Stimulated activated naive CD8-positive, alpha-beta T cell treated with anti-CD3 and anti-CD28 coated beads, Interleukin-15, Interleukin-2, amounts not matched to agents 100 U/mL and 50 U/mL, for 24 hours (primary cell): Measurements from ENCODE around the gene FAM222A.

Source experiments
- ATAC-seq: fragments of 150-1000 bp; cut with Tn5 transposase; one replicate; pipeline ENCODE4 v1.10.0; 2021
- DNase-seq: peaks from one replicate; pipeline ENCODE4 v3.0.0; 2021

Gene FAM222A

DNA sequence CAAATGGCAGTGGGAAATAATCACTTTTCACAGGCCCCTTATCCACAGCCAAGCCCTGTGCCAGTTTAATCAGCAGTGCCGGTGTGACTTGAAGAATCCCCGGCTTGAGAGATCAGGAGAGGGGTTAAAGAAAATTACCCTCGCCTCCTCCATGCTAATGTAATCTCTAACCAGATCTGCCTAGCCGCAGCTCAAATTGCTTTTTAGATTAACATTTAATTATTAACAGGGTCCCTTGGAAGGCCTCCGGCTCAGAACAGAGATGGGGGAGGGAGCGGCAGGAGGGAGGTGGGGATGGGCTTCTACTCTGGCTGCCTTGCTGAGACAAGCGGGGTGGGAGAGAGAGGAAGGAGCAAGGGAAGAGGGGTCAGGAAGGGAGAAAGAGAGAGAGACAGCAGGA lies 24.0 kb downstream of the FAM222A start:
- no peak for DNase-seq
- no peak for ATAC-seq

DNA sequence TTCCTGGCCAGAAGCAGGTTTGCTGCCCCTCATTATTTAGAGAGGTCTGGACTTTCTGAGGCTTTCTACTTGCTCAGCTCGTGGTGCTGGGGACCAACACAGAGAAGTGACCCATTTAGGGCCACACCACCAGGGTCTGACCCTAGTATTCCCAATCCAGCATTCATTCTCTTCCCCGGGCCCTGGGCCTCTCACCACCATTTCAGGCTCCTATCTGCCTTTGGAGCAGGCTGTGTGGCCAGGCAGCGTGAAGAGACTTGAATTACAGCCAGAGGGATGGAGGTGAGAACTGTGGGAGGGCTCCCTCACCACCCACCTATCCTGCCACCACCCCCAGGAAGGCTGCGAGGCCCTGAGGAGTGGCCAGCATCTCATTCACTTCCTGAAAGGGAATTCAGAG lies 24.6 kb downstream of the FAM222A start:
- DNase-seq (peak; percentile 2), ATAC-seq (no peak)

DNA sequence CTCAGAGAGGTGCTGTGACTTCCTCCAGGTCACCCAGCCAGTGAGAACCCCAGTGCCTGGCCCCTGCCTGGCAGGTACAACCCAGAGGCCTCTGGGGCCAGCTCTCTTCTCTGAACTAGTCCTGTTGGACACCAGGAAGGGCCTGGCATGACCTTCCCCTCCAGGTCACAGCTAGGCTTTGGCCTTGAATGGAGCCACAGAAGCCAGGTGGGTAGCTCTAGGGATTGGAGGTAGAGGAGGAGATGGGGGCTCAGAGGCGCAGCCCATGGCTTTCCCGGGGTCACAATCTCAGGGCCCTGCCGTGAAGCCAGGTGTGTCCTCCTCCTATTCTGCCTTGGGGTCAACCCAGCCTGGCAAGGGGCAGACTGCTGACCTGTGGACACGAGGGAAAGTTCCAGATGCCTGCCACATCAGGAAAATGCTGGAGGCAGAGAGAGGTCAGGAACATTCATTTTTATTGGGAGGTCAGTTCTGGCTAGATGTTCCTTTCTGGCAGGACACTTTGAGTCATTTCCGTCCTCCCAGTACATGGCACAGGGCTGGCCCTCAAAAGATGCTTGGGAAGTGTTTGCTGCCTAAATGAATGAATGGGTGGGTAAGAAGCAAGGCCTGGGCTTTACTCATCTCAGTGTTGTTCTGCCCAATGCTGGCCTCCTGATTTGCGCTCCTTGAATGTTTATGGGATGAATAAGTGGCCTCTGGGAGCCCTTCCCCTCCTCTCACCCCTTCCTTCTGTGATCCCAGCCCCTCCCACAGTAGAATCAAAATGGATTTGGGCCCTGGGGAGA lies 25.4 kb downstream of the FAM222A start:
- no peak for ATAC-seq
- DNase-seq = peak; percentile 0

DNA sequence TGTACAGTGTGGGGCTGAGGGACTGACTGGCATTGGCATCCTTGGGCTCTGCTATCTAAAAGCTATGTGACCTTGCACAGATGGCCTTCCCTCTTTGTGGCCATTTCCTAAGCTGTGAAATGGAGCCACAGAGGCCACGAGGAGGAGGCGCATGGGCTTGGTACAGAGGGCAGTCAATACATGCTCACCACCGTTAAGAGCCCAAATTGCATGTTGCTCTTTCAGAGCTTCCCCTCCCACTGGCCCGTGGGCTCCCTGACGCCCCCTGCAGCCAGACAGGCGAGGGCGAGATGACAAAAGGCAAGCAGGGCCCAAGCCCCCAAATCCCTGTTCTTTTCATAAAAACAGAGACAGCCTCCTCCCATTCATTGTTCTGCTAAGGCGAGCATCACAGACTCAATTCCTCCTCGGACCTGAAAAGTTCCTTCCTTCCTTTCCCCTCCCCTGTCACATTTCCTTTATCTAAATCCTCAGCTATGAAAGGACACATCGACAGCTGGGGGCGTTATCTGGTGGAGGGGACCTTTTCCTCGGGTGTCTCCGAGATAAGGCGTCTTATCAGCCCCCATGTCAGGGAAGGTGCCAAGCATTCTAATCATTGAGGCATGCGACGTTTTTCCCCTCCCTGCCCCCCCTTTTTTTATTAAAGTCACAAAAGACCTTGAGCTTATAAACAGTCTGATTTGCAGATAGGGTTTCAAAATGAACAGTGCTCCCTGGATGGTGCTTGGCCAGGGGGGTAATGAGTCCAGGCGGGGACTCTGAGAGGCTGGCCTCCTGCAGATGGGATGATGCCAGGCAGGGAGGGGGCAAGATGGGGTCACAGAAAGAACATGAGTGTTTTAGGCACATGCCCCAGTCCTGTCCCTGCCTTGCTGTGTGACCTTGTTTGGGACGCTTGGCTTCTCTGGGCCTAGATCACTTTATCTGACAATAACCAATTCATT lies 26.4 kb downstream of the FAM222A start:
- no peak for ATAC-seq

DNA sequence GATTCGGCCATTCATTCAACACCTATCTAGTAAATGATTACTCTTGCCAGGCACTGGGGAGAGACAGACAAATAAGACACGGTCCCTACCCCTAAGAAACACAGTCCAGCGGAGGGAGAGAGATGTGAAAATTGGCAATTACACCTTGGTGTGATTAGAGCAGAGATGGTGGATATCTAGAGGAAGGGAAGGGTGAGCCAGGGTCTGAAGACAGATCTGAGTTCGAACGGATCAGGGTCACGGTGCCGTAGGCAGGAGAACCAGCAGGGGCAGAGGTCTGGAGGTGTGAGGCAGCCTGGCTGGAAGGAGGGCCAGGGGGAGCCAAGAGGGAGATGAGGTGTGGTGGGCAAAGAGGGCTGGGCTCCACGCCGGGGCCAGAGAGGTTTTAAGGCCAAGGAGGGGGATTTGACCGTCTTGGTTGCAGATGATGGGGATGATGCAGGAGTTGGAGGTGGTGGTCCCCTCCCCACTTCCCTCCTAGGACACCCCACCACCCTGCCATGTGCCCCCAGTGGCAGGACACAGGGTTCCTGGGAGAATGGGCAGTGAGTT lies 27.1 kb downstream of the FAM222A start:
- peak; percentile 1 for DNase-seq

More for the DNA sequence above, 26.4 kb downstream of the FAM222A start:
- peak; percentile 27 for DNase-seq

DNA sequence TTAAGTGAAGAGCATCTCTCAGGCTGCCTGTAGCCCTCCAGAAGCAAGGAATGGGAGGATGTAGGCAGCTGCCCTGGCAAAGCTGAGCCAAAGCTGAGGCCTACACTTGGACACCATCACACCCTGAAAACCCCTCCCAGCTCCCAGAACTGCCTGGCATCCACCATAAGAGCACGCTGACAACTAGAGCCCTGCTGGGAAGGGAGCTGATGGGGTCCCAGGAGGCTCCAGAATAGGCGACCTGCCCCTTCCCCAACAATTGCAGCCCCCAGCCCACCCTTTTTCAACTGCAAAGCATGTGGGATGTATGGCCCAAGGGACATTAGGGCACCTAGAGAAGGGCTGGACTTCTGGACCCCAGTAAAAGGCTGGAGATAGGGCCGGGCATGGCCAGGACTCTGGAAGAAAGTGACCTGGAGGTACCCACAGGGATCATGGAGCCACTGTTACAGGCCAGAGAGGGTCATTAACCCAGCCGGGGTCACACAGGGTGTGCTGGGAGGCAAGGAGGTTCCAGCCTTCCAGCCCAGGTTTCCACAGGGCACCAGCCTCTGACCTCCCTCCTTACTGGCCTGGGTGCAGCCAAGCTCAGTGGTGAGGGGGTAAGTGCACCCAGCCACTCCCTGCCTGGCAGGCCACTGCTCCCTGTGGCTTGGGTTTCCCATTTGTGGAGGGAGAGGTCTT lies 27.8 kb downstream of the FAM222A start:
- DNase-seq (peak; percentile 0), ATAC-seq (no peak)

More for the DNA sequence above, 27.1 kb downstream of the FAM222A start:
- no peak for ATAC-seq

DNA sequence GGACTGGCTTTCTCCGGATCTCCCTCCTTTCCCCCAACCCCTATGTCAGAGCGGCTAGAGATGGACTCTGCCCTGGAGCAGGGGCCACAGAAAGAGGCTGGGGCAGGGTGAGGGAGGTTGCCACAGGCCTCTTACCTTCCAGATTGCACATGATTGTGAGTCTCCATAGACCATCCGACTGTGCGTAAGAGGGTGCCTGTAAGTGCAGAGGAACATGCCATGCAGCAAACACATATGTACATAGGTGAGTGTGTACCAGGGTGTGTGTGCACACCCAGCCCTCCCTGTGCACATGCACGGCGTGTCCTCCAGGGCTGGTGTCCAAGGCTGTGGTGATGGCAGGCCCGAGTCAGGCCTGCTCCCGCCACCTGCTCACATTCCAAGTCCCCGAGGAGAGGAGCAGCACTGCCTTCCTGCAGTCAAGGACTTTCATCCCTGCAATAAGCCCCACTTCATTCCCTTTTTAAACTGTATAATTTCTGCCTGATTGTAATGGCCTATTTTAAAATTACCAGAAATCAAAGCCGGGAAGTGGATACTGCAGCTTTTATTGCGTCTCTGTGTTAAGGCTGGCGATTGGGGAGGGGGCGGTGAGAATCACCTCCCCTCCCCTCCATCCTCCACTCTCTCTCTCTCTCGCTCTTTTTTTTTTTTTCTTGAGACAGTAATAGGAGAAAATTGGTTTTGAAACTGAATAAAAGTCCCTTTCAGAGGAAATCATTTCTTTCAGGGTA lies 28.5 kb downstream of the FAM222A start:
- ATAC-seq = no peak

DNA sequence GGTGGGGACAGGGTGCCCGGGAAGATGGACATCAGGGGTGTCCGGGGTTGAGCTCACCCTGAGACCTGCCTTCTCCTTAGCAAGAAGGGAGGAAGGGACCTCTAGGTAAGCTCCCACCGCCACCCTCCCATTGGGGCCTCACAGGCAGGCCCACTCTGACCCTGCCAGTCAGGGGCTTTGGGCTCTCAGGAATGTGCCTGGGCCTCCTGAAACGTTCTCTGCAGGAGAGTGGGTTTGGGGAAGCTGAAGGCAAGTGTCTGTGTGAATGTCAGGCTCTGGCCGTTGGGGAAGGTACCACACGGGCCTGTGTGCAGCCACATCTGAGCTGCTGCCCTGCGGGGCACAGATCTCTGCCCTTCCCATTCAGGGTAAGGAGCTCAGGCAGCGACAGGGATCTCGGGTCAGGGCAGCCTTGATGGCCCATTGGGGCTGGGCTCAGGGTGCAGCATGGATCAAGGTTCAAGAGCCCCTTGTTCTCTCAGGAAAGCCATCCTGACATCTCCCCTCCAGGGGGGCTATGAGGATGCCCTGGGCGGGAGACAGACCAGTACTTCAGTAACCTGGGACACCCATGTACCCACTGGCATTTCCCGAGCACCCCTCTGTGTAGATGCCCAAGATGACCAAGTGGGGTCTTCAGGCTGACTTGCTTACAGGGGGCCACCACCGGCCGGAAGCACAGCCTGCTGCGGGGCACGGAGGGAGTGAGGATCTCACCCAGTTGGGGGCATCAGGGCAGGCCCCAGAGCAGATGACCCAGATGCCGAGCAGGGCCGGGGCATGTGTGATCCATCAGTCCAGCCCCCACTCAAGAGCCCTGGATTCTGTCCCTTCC lies 29.7 kb downstream of the FAM222A start:
- peak; percentile 1 for DNase-seq
- no peak for ATAC-seq

More for the DNA sequence above, 28.5 kb downstream of the FAM222A start:
- peak; percentile 1 for DNase-seq

DNA sequence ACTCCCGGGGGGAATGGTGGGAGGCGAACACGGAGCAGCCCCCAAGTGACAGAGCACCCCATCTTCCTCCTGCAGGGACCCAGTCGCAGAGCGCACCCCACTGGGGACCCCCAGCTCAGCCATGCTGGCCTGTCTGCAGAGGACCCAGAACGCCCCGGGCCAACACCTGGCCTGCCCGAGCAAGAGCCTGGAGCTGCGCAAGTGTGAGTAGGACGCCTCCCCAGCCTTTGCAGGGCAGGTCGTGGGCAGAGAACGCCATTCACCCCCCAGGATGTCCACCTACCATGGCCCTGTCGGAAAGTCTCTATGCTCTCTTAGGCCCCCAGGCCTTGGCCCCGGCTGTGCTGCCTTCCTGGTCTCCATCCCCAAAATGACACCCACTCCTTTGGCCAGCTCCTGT lies 30.4 kb downstream of the FAM222A start:
- ATAC-seq = no peak
- no peak for DNase-seq

DNA sequence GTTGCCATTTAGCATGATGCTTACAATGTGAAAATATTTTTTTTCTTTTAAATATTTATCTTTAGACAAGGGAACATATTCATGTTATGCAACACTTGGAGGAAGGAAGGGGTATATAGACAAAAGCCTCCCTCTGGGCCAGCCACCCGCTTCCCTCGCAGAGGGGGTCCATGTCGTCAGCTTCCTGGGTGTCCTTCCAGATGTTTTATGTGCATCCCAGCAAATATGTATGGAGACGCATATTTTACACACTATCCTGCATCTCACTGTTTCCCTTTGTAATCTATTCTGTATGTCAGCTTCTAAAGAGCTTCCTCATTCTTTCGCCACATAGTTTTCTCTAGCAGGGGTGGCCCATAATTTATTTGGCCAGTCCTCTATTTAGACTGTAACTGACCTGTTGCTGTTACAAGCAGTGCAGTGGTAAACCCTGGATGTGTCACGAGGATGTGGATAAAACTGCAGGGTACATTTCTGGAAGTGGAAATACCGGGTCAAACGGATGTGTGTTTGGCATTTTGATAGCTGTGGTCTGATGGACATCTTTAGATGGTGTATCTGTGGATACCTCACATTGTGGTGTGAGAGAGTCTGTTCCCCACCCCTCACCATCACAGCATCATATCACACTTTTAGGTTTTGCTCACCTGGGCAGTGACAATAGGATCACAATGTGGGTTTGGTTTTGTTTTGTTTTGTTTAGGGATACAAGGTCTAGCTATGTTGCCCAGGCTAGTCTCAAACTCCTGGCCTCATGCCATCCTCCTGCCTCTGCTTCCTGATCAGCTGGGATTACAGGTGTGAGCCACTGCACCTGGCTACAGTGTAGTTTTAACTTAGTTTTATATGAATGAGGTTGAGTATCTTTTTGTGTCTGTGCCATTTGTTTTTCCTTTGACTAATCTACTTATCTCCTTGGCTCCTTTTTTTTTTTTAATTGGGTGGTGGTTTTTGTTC lies 31.6 kb downstream of the FAM222A start:
- no peak for ATAC-seq
- DNase-seq = no peak

DNA sequence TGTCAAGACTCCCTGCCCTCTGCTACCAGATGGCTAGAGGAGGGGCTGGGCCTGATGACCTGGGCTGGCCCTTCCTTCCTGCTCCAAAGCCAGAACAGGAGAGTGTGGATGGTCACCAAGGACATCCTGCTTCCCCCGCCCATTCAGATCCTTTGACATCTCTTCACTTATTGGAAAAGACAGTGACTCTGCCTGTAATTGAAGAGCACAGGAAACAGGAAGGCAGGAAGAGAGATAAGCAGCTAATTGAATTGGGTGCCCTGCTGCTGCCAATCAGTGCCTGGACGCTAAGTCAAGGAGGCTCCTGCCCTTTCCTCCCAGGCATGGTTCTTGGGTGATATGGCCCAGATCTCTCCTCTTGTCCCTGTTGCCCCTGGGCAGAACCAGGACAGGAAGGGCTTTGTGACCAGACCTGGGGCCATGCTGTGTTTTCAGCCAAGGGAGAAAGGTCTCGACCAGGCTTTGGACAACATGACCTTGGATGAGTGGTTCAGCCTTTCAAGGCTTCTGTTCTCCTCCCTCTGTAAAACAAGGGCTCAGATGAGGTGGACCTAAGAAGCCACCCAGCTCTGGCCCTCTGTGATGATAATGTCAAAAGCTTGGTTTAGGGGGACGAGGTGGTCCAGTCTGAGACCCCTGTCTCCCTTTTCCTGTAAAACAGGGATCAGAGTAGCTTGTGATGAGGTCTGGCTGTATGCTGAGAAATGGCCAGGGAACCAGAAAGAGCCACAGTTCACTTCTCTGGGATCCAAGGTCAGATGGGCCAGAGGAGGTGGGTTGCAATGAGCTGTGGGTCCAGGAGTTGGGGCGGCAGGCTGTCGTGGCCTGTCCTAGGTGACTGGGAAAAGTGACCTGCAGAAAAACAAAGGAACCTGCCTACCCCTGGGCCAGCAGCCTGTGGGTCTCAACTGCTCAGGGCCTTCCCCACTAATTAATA lies 38.8 kb downstream of the FAM222A start:
- ATAC-seq (no peak), DNase-seq (no peak)

DNA sequence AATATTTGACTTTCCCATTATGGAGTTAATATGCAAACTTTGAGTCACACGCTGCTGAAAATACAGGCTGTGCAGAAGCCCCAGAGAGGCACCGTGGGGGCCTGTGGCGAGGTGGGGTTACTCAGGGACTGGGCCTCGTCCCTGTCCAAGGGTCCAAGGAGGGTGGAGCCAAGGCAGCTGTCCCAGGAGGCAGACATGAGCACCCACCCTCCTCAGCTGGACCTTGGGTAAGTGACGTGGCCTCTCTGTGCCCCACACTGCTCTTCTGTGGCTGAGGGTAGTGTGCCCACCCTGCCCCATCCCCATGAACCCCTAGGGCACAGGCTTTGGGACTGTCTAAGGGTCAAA lies 39.4 kb downstream of the FAM222A start:
- DNase-seq (no peak), ATAC-seq (no peak)

DNA sequence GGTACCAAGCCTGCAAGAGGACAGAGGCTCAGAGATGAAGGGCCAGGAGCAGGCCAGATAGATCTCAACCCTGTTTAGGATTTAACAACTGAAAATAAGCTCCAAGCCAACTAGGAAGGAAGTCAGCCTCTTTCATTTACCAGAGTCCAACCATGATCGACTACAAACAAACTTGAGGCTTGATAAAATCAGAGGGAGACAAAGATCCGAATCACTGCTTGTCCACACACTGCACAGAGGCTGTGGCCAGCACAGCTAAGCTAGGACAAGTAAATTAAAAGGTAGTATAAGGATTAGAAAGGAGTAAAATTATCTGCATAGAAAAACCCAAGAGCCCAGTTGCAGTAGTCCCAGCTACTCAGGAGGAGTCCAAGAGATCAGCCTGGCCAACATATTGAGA lies 40.3 kb downstream of the FAM222A start:
- ATAC-seq = no peak

DNA sequence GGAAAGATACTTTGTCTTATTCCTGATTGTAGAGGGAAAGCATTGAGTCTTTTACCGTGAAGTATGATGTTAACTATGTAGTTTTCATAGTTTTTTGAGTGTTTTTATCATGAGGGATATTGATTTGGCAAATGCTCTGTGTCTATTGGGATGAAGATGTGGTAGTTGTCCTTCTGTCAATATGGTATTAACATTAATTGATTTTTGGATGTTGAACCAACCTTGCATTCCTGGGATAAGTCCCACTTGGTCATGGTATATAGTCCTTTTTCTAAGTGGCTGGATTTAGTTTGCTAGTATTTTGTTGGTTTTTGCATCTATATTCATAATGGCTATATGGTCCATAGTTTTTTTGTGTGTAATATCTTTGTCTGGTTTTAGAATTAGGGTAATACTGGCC lies 42.8 kb downstream of the FAM222A start:
- DNase-seq (no peak), ATAC-seq (no peak)

More for the DNA sequence above, 40.3 kb downstream of the FAM222A start:
- DNase-seq = no peak

DNA sequence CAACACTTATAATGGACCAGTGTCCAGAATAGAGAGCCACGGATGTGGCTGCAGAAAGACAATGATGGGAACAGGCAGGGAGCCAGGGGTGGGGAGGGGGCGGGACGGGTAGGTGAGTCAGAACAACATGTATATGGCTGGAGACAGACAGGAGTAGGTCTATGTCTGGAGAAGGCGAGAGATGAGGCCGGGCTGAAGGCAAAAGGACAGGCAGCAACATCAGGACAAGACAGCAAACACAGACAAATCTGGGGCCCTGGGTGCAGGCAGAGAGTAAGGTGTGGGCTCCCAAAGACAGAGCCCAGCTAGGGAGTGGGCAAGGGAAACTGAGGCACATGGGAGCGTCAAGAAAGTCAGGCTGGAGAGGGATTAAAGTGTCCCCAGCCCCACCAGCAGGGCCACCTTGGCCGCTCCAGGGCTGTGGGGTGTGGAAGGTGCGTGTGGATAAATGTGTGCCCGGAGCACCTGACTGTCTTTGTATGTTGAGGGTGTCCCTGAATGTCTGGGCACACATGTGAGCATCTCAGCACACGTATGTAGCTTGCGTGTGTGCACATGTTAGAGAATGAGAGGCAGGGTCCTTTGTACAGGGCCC lies 44.1 kb downstream of the FAM222A start:
- DNase-seq = no peak
- ATAC-seq = no peak

DNA sequence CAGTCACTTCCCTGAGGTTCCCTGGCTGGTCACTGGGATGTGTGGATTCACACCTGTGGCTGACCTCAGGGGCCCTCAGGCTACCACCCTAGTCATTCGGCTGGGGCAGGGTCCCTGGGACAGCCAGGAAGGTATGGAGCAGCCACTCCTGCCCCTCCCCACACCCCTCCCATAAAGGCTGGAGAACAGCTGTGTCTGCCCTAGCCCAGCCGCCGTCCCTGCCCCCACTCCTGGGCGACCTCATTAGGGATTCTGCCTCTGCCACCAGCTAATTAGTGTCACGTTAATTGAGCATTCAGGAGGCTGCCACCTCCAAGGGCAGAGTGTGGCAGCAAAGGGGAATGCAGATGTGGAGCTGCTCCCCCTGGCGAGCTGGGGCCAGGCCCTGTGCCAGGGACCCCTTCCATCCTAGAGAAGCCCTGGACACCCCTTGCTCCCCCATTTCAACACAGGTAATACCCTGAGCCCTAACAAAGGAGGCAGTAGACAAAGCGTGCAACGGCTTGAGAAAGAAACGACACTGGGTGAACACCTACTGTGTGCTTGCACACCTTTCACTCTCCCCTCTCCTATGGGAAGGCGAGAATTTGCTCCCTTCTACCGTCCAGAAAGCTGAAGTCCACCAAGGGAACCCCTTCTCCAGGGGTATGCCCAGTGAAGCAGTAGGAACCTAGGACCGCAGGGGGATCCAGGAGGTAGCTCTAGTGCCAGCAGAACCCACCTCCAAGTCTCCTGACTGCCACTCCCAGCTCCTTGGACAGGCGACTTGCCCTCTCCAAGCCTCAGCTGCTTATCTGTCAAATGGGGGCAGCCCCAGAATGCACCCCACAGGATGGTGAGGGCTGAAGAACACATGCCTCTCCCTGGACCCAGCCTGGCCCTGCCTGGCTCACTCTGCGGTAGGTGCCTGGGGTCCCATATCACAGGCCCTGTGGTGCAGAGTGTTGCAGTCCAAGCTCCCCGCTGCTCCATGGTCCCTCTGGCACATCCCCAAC lies 45.1 kb downstream of the FAM222A start:
- ATAC-seq (no peak), DNase-seq (no peak)

DNA sequence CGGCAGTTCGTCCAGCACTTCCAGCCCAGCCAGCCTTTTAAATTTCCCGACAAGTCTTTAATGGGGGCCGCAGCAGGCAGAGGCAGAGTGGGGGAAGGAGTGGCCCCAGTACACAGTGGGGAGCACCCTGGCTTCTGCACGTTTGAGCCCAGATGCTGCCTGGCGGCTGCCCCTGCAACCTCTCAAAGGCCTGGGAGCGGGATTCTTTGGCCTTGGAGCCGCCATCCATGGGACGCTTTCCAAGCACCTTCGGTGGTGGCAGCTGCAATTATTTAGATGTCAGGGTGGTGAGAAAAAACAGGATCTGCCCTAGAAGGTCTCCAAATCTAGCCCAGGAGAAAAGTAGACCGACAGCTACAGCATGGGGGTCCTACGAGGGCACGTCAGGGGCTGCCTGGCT lies 46.0 kb downstream of the FAM222A start:
- no peak for DNase-seq
- ATAC-seq = no peak
